Hematopoietic multipotent progenitor cell (in vitro differentiated cells): ENCODE results near the gene PFKFB3. TPM values are rescaled to one million over a fixed set of nuclear protein-coding genes. Genes with fewer than 3 reads are reported as not detected.
A peak's percentile ranks its signal among the peaks of the same experiment; 100 is the strongest.

Experiments used
- DNase-seq, 3 donors: peaks; one replicate each; pipeline ENCODE4 v3.0.0-alpha.2; 2011 to 2015; ENCODE audit warnings: low read depth in 2 of 3, low spot score in 2 of 3
- small RNA-seq: library from RNA; depleted of rRNA; stranded (forward); fragments of <200 nt; gene quantifications from one replicate; pipeline ENCODE3, GENCODE V24; 2012
- total RNA-seq: library from RNA; depleted of rRNA; stranded (reverse); fragments of >200 nt; gene quantifications from one replicate; pipeline ENCODE4 v1.2.3, GENCODE V29; 2012

PFKFB3 gene
- total RNA-seq, 1 donor, result 35.0 TPM

DNA sequence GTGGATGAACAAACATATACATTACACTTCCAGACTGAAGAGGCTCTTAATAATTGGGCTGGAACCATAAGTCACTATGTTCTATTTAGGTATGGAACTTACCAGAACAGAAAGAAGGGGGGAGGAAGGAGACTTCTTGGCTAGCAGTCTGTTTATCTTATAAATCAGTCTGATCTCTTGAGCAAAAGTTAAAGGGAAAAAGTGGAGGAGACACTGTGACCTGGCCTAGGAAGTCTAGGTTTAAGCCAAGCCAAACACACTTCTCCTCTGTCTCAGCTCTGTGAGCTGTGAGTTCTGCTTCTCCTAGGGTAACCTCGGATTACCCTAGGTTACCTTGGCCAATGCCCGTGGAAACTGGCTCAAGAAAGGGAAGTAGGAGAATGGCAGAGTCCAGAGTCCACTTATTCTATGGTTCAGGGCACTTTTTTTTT is 95.2 kb downstream of the PFKFB3 start:
- DNase-seq, result no peak

DNA sequence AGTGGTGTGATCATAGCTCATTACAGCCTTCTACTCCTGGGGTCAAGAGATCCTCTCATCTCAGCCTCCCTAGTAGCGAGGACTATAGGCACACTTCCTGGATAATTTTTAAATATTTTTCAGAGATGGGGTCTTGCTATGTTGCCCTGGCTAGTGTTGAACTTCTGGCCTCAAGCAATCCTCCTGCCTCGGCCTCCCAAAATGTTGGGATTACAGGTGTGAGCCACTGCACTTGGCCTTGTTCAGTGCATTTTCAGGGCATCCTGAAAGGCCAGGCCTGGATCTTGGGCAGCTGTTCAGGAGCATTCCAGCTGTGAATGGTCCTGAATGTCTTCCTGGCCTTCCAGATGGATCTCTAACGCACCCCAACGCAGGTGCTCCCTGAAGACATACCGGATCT is 95.7 kb downstream of the PFKFB3 start:
- DNase-seq, result no peak

DNA sequence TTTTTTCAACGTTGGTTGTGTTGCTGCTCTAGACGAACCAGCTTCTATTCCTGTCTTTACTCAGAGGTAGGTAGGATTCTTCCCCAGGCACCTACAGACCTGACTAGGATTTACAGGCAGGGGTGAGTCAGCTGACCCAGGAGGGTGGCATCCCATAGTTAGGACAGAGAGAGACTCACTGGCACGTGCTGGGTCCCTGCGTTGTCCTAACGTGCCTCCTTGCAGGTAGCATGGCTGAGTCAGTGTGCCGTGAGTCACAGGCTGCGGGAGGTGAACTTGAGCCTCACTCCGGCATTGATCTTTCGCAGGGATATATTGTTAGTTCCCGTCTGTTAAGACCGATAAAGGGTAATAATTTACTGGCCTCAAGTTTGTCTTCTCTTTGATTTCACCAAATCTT is 96.5 kb downstream of the PFKFB3 start:
- no peak for DNase-seq

DNA sequence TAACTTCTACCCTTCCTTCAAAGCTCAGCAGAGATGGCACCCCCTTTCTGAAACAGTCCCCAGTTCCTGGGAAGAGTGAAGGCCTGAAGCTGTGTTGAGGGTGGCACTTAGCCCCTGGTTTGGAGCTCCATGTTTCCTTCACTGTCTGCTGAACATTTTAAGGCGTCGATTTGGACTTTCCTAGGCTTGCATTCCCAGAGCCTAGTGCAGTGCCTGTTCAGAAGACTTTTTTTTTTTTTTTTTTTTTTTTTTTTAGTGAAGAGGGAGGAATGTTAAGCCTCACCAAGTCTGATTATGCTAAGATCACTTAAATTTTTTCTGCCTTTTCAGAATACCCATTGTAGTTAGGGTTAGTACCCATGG is 97.0 kb downstream of the PFKFB3 start:
- DNase-seq, result no peak

DNA sequence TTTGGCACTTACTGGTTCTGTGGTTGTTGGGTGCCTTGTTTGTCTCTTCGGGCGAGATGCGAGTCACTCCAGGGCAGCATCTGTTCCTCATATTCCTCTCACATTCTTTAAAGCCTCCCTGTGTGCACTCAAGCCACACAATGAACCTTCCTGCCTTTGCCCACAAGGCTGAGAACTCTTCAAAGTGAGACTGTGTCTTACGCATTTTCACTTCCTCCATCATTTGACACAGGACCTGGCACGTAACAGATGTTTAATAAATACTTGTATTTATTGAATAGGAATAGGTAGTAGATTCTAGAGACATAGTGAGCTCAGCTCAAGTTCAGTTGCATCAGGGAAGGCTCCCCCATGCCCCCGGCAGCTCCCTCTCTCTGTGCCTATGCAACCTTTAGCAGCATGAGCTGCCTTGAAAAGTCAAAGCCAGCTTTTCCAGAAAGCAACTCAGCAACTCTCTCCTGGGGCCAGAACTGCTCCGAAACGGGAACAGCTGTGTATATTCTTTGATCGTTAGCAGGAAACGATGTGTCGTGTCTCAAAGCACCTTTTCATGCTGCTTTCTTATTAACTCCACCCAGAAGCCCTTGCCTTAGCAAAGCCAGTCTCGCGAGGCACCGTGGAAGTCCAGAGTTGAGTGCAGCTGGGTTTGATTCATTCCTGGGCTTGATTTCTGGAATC is 97.5 kb downstream of the PFKFB3 start:
- peak; percentile 23 to 65 (median 27) for DNase-seq

DNA sequence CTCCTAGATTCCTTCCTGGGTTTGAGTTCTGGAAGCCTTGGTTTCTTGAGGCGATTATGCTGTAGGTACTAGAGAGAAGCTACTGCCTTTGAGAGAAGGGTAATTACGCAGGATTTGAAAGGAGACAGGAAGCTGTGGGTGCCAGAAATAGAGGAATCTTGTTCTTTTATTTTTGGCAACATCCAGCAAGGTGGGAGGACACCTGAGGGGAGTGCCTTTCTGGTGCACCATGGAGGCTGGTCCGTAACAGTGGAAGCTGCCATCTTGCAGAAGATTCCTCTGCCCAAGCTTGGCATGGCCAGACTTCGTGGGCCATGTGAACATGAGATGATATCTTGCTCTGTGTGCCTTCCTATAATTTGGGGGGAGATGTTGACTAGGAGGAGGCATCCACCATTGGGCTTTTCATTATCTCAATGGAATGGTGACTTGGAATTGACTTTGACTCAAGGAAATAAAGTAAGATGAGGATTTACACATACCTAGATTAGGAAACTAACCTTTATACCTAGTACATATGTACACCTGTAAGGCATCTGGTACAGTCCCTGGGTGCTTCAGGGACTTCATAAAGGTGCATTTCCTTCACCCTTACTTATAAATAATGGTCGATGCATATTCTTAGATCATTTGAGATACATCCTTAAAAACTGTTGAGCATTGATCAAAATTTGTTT is 98.2 kb downstream of the PFKFB3 start:
- no peak for DNase-seq

DNA sequence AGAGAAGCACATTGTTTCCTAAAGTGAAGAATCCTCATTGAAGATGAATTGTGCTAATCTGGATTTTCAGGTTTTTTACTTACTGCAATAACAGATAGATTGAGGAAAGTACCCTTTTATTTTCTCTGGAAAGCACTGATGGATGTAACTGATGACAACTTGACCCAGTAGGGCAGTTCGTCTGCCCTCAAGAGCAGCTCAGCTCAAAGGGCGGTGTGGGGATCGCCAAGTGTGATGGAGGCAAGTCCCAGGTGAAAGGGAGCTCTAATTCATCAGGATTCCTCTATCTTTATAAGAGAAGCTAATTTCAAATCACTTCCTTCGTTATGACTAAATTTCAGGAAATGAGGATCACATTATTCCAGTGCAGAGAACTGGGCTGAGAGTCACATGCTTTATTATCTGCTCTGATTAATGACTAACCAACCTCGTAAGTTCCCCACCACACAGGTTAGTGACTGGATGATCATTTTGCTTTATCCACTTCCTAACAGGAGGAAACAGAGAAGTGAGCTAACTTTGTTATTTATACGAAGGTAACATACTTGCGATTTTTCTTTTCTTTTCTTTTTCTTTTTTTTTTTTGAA is 98.8 kb downstream of the PFKFB3 start:
- no peak for DNase-seq

Small RNA genes lying within 50 kb of the gene (small RNA-seq; reads per million reads assigned to genes)
- gene RF00019, result not detected

Other genes with a start within 250 kb of the PFKFB3 start
- gene IL15RA, start 225.4 kb upstream of the PFKFB3 start, total RNA-seq, result 12.4 TPM
- gene IL2RA, start 140.6 kb upstream of the PFKFB3 start, total RNA-seq, result 4.0 TPM
- gene RBM17, start 113.9 kb upstream of the PFKFB3 start, total RNA-seq, result 21.0 TPM